ENCODE measurements around the gene DGKH. TPM values are rescaled to one million over a fixed set of nuclear protein-coding genes. Genes with fewer than 3 reads are reported as not detected.

Gene DGKH
- total and polyA plus RNA-seq, 2 of the 13 experiments (the other 11 are each of a cell fraction or from before 2014, with no cell fraction given) = 0.01 to 0.13 TPM

GRCh38 chr13:42073683-42074082 lies 25.2 kb downstream of the DGKH start (continued):
- TF ChIP-seq, protein P1, sequence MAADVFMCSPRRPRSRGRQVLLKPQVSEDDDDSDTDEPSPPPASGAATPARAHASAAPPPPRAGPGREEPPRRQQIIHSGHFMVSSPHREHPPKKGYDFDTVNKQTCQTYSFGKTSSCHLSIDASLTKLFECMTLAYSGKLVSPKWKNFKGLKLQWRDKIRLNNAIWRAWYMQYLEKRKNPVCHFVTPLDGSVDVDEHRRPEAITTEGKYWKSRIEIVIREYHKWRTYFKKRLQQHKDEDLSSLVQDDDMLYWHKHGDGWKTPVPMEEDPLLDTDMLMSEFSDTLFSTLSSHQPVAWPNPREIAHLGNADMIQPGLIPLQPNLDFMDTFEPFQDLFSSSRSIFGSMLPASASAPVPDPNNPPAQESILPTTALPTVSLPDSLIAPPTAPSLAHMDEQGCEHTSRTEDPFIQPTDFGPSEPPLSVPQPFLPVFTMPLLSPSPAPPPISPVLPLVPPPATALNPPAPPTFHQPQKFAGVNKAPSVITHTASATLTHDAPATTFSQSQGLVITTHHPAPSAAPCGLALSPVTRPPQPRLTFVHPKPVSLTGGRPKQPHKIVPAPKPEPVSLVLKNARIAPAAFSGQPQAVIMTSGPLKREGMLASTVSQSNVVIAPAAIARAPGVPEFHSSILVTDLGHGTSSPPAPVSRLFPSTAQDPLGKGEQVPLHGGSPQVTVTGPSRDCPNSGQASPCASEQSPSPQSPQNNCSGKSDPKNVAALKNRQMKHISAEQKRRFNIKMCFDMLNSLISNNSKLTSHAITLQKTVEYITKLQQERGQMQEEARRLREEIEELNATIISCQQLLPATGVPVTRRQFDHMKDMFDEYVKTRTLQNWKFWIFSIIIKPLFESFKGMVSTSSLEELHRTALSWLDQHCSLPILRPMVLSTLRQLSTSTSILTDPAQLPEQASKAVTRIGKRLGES (CRISPR knock-in tag; IDR thresholded peaks at IDR 0.05; ENCODE audit: borderline replicate concordance) = no peak
- TF ChIP-seq TBP (CRISPR knock-in tag; IDR thresholded peaks at IDR 0.05) (no peak), HNF4G (IDR thresholded peaks at IDR 0.05; ENCODE audit: borderline replicate concordance, low read depth, low read length) (no peak), HNF4G (CRISPR knock-in tag; IDR thresholded peaks at IDR 0.05; ENCODE audit: borderline replicate concordance, low read depth) (no peak)
- TF ChIP-seq, protein P2, sequence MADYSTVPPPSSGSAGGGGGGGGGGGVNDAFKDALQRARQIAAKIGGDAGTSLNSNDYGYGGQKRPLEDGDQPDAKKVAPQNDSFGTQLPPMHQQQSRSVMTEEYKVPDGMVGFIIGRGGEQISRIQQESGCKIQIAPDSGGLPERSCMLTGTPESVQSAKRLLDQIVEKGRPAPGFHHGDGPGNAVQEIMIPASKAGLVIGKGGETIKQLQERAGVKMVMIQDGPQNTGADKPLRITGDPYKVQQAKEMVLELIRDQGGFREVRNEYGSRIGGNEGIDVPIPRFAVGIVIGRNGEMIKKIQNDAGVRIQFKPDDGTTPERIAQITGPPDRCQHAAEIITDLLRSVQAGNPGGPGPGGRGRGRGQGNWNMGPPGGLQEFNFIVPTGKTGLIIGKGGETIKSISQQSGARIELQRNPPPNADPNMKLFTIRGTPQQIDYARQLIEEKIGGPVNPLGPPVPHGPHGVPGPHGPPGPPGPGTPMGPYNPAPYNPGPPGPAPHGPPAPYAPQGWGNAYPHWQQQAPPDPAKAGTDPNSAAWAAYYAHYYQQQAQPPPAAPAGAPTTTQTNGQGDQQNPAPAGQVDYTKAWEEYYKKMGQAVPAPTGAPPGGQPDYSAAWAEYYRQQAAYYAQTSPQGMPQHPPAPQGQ (CRISPR knock-in tag; IDR thresholded peaks at IDR 0.05; ENCODE audit: borderline replicate concordance) = no peak
- TF ChIP-seq, protein P3, sequence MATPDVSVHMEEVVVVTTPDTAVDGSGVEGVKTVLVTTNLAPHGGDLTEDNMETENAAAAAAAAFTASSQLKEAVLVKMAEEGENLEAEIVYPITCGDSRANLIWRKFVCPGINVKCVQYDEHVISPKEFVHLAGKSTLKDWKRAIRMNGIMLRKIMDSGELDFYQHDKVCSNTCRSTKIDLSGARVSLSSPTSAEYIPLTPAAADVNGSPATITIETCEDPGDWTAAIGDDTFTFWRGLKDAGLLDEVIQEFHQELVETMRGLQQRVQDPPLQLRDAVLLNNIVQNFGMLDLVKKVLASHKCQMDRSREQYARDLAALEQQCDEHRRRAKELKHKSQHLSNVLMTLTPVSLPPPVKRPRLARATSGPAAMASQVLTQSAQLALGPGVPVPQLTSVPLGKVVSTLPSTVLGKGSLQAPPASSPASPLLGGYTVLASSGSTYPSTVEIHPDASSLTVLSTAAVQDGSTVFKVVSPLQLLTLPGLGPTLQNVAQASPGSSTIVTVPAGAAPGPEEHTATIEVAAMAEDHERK (CRISPR knock-in tag; IDR thresholded peaks at IDR 0.05; ENCODE audit: low read depth) = no peak

GRCh38 chr13:42075517-42075916 lies 27.1 kb downstream of the DGKH start:
- Histone ChIP-seq H3K9me3 (ENCODE audit: low read length) (no peaks in the 10 kb centered on the region), H4K20me1 (ENCODE audit: insufficient read depth, low read length) (no peaks in the 10 kb centered on the region), H3K79me2 (ENCODE audit: insufficient read depth, low read length) (no peaks in the 10 kb centered on the region), H3K4me1 (ENCODE audit: insufficient read depth, low read length) (no peaks in the 10 kb centered on the region), H3K27me3 (ENCODE audit: control insufficient read depth in 1 of 2, insufficient read depth in 2 of 2, low read length in 2 of 2) (no peaks in the 10 kb centered on the region), H3K27ac (ENCODE audit: extremely low read length, insufficient read depth, low read length) (no peak overlapping the region), H3K4me3 (replicated peaks in 1 of 3; ENCODE audit: insufficient read depth in 1 of 3, low read depth in 2 of 3, low read length in 3 of 3) (no peak overlapping the region), H3K4me2 (ENCODE audit: low read depth, low read length) (no peak overlapping the region), H3K36me3 (replicated peaks in 1 of 2; ENCODE audit: control insufficient read depth in 1 of 2, insufficient read depth in 2 of 2, low read length in 2 of 2) (no peaks in the 10 kb centered on the region), H2AFZ (ENCODE audit: low read length) (no peak overlapping the region), H3K9ac (ENCODE audit: insufficient read depth, low read depth, low read length) (no peak overlapping the region)
- DNase-seq (ENCODE audit: low spot score) (no peak), FAIRE-seq (no peak), ATAC-seq (no peak)
- no TSS peak for BruUV-seq (replicated peaks)
- intact Hi-C loops (cut with micrococcal nuclease; ENCODE audit: unreplicated experiment) = no loop called here
- POLR2A ChIA-PET = no interaction called here
- in situ Hi-C loops (cut with HindIII; ENCODE audit: extremely low pct_ligation_motif_present, low pct_unique_long_range_greater_than_20kb) = no loop called here
- CTCF ChIA-PET (ENCODE audit: low intra/inter-chr PET ratio, low total read pairs) = no interaction called here
- TF ChIP-seq, protein P4, sequence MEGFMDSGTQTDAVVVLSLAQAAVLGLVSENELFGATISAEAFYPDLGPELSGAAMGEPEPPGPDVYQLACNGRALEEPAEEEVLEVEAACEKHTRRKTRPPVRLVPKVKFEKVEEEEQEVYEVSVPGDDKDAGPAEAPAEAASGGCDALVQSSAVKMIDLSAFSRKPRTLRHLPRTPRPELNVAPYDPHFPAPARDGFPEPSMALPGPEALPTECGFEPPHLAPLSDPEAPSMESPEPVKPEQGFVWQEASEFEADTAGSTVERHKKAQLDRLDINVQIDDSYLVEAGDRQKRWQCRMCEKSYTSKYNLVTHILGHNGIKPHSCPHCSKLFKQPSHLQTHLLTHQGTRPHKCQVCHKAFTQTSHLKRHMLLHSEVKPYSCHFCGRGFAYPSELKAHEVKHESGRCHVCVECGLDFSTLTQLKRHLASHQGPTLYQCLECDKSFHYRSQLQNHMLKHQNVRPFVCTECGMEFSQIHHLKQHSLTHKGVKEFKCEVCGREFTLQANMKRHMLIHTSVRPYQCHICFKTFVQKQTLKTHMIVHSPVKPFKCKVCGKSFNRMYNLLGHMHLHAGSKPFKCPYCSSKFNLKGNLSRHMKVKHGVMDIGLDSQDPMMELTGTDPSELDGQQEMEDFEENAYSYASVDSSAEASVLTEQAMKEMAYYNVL (CRISPR knock-in tag; IDR thresholded peaks at IDR 0.05; ENCODE audit: borderline replicate concordance) = no peak
- no peak for TF ChIP-seq ELF1 (CRISPR knock-in tag; IDR thresholded peaks at IDR 0.05)
- TF ChIP-seq ETS1 (CRISPR knock-in tag; IDR thresholded peaks at IDR 0.05) = no peak
- no peak for TF ChIP-seq ZNF333 (CRISPR knock-in tag; IDR thresholded peaks at IDR 0.05; ENCODE audit: borderline replicate concordance)
- TF ChIP-seq, protein P5, sequence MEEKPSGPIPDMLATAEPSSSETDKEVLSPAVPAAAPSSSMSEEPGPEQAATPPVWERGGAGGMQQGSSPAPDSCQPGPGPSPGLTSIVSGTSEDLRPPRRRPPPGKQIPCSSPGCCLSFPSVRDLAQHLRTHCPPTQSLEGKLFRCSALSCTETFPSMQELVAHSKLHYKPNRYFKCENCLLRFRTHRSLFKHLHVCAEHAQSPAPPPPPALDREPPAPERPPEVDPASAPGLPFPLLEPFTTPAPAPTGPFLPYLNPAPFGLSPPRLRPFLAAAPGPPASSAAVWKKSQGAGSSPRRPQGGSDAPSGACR (CRISPR knock-in tag; IDR thresholded peaks at IDR 0.05) = no peak
- no peak for TF ChIP-seq GATA4 (IDR thresholded peaks at IDR 0.05; ENCODE audit: borderline replicate concordance, low read depth)
- no peak for TF ChIP-seq MAFK (conservative IDR thresholded peaks at IDR 0.05 in 1 of 2, IDR thresholded peaks at IDR 0.05 in 1 of 2; ENCODE audit: low read length in 2 of 2)
